K562 (cell line): ENCODE results near the gene NCAM2. TPM values are rescaled to one million over a fixed set of nuclear protein-coding genes. Genes with fewer than 3 reads are reported as not detected.
"Not testable (repeated sequence)": the region's sequence is repeated elsewhere in the genome, so short reads cannot be mapped to it uniquely, and the experiment has no call there.

ENCODE experiments used
- ATAC-seq: fragments of 200-7000 bp; cut with Tn5 transposase; 3 replicates; pipeline ENCODE4 v1.9.1; 2020; ENCODE audit warnings: moderate library complexity
- BruUV-seq: library from RNA; stranded (reverse); fragments of 400-500 nt; replicated peaks from 2 replicates; lab custom pipeline; 2021; lab: Mats Ljungman, UMichigan
- CTCF ChIA-PET: fragments of 300-600 bp; formaldehyde crosslinking; extraction: SDS; loops from one replicate; lab custom pipeline; 2021; ENCODE audit warnings: low intra/inter-chr PET ratio; lab: Yijun Ruan, JAX
- POLR2A ChIA-PET: fragments of 300-600, 350-650 bp; sonication (Branson Sonifier 250); formaldehyde crosslinking; extraction: SDS; loops from one replicate; lab custom pipeline; 2021; ENCODE audit warnings: antibody characterized with exemption, inconsistent platforms; lab: Yijun Ruan, JAX
- DNase-seq, 4 experiments: peaks; one replicate each; pipeline versions ENCODE4 v3.0.0 to v3.0.0-alpha.2; 2011 to 2018; ENCODE audit warnings: low spot score in 3 of 4, mixed read lengths in 3 of 4; ENCODE audit errors: extremely low read depth in 1 of 4
- FAIRE-seq: peaks from 2 replicates; lab custom pipeline; 2011; peaks lifted over from hg19 to GRCh38; lab: Jason Lieb, UNC
- H2AFZ ChIP-seq: 2 replicates; pipeline ENCODE4 v1.6.0; 2011; ENCODE audit warnings: low read depth, low read length, control low read depth, inconsistent platforms
- H3K27ac ChIP-seq: fragments of 200-600 bp; 3 replicates; pipeline ENCODE4 v1.8.0; 2011; ENCODE audit warnings: low read depth, mild to moderate bottlenecking, control low read depth, inconsistent platforms, low read length, moderate library complexity, mixed read lengths; ENCODE audit errors: extremely low read depth
- H3K27me3 ChIP-seq, 2 experiments: fragments of 300-600 bp in 1 of 2; 2 replicates in 1 of 2; 3 replicates in 1 of 2; pipeline versions ENCODE4 v1.6.0 to v1.8.0; 2011; ENCODE audit warnings: inconsistent platforms in 2 of 2, low read length in 2 of 2, mild to moderate bottlenecking in 1 of 2, mixed read lengths in 1 of 2, moderate library complexity in 1 of 2; ENCODE audit not compliant: control insufficient read depth in 2 of 2, insufficient read depth in 2 of 2
- H3K36me3 ChIP-seq: fragments of 300-600 bp; 3 replicates; pipeline ENCODE4 v1.8.0; 2011; ENCODE audit warnings: mild to moderate bottlenecking, low read length, inconsistent platforms; ENCODE audit not compliant: control insufficient read depth, insufficient read depth
- H3K4me1 ChIP-seq, 2 experiments: fragments of 200-600 bp in 1 of 2; replicated peaks in 1 of 2; 2 replicates in 1 of 2; 3 replicates in 1 of 2; pipeline versions ENCODE4 v1.5.1 to v1.8.0; 2011; ENCODE audit warnings: inconsistent platforms in 2 of 2, low read length in 2 of 2, mild to moderate bottlenecking in 1 of 2, mixed read lengths in 1 of 2, moderate library complexity in 1 of 2; ENCODE audit not compliant: control insufficient read depth in 2 of 2, insufficient read depth in 2 of 2
- H3K4me2 ChIP-seq: 2 replicates; pipeline ENCODE4 v1.6.1; 2011; ENCODE audit warnings: low read length, control low read depth, inconsistent platforms, mixed read lengths; ENCODE audit not compliant: insufficient read depth
- H3K4me3 ChIP-seq: fragments of 200-600 bp; sonication (generic), shearing (Covaris generic); 2 replicates; pipeline ENCODE4 v1.5.1; 2016; ENCODE audit warnings: control low read depth, inconsistent platforms
- H3K79me2 ChIP-seq: fragments of 200-600 bp; 3 replicates; pipeline ENCODE4 v1.8.0; 2011; ENCODE audit warnings: low read length, inconsistent platforms; ENCODE audit not compliant: control insufficient read depth, insufficient read depth
- H3K9ac ChIP-seq, 2 experiments: 2 replicates each; pipeline versions ENCODE4 v1.6.0 to v1.6.1; 2011; ENCODE audit warnings: low read depth in 2 of 2, low read length in 2 of 2, control low read depth in 1 of 2, inconsistent platforms in 1 of 2, mild to moderate bottlenecking in 1 of 2, mixed read lengths in 1 of 2; ENCODE audit not compliant: insufficient read depth in 1 of 2
- H3K9me1 ChIP-seq: one replicate; pipeline ENCODE4 v1.6.0; 2011; ENCODE audit warnings: inconsistent platforms, mild to moderate bottlenecking, low read length, moderate library complexity; ENCODE audit not compliant: control insufficient read depth, insufficient read depth
- H3K9me3 ChIP-seq: replicated peaks from 2 replicates; pipeline ENCODE4 v1.5.1; 2011; ENCODE audit warnings: low read depth, low read length, inconsistent platforms; ENCODE audit not compliant: control insufficient read depth, insufficient read depth
- H4K20me1 ChIP-seq: replicated peaks from 2 replicates; pipeline ENCODE4 v1.6.1; 2011; ENCODE audit warnings: low read length, inconsistent platforms, mixed read lengths; ENCODE audit not compliant: control insufficient read depth, insufficient read depth
- DACH1 ChIP-seq: fragments of 450-650 bp; IDR thresholded peaks from 2 replicates; pipeline ENCODE4 v1.6.1; 2018; ENCODE audit not compliant: partially characterized antibody
- GTF2E2 ChIP-seq: fragments of 200-800 bp; sonication (Bioruptor generic); IDR thresholded peaks from 2 replicates; pipeline ENCODE4 v1.6.1; 2016; ENCODE audit warnings: missing genetic modification characterization, missing compliant biosample characterization
- HDAC1 ChIP-seq, 2 experiments: fragments of 450-650 bp; IDR thresholded peaks; 2 replicates each; pipeline ENCODE4 v1.6.1; 2016 to 2017; ENCODE audit warnings: inconsistent platforms in 1 of 2, mild to moderate bottlenecking in 1 of 2, moderate library complexity in 1 of 2
- HDAC2 ChIP-seq: fragments of 450-650 bp; IDR thresholded peaks from 2 replicates; pipeline ENCODE4 v1.6.1; 2016; ENCODE audit warnings: mild to moderate bottlenecking
- NFRKB ChIP-seq: fragments of 450-650 bp; IDR thresholded peaks from 2 replicates; pipeline ENCODE4 v1.6.1; 2016; ENCODE audit warnings: low read depth
- WGBS: fragments of 100-300 bp; shearing (Covaris generic); methylation state at CpG from one replicate; pipeline ENCODE4 v1.1.6; 2016; ENCODE audit warnings: low coverage, mixed read lengths; ENCODE audit not compliant: insufficient coverage; ENCODE audit errors: missing lambda C conversion rate; 5-methylcytosine and 5-hydroxymethylcytosine counted together
- in situ Hi-C: fragments of 300-500 bp; cut with MboI; formaldehyde crosslinking; loops from 4 replicates; pipeline ENCODE4 v1.15.0; 2018; ENCODE audit warnings: inconsistent platforms, mixed read lengths
- intact Hi-C: fragments of 100-400 bp; cut with micrococcal nuclease; formaldehyde crosslinking; loops from 2 replicates; pipeline ENCODE4 v1.14.2; 2022
- polyA plus RNA-seq, 8 experiments: library from polyadenylated mRNA; depleted of rRNA in 4 of 8; stranded (reverse) in 5 of 8; unstranded in 3 of 8; fragments of >200 nt; fragmentation: Nextera tagmentation in 2 of 8; fragmentation: Illumina TruSeq in 1 of 8; extraction: Ambion mirVana in 2 of 8; extraction: Trizol in 1 of 8; gene quantifications; 2 replicates each; pipeline versions ENCODE4 v1.2.1 to v1.2.3, GENCODE V29; 2011 to 2014; ENCODE audit warnings: inconsistent platforms in 1 of 8, missing spikeins in 1 of 8
- total RNA-seq, 7 experiments: library from RNA; depleted of rRNA in 6 of 7; stranded (reverse); fragments of >200 nt in 6 of 7; fragmentation: Illumina TruSeq in 2 of 7; extraction: Trizol in 2 of 7; gene quantifications; 2 replicates each; pipeline versions ENCODE4 v1.2.1 to v1.2.3, GENCODE V29; 2011 to 2021; ENCODE audit warnings: low replicate concordance in 1 of 7
- TF ChIP-seq, protein P1 (sequence below): fragments of 450-650 bp; IDR thresholded peaks from 2 replicates; pipeline ENCODE4 v1.6.1; 2016; ENCODE audit warnings: mild to moderate bottlenecking, moderate library complexity
- TF ChIP-seq, protein P2 (sequence below), 2 experiments: fragments of 450-650 bp; IDR thresholded peaks; 2 replicates each; pipeline ENCODE4 v1.6.1; 2016
- TF ChIP-seq, protein P3 (sequence below), 2 experiments: fragments of 450-650 bp; conservative IDR thresholded peaks; 2 replicates each; pipeline ENCODE4 v1.6.1; 2017; ENCODE audit warnings: mild to moderate bottlenecking in 2 of 2, moderate library complexity in 2 of 2

The NCAM2 gene
- total and polyA plus RNA-seq, 9 of the 15 experiments (the other 6 are each of a cell fraction or from before 2014, with no cell fraction given), result 14.0 to 58.2 (median 27.8) TPM

DNA sequence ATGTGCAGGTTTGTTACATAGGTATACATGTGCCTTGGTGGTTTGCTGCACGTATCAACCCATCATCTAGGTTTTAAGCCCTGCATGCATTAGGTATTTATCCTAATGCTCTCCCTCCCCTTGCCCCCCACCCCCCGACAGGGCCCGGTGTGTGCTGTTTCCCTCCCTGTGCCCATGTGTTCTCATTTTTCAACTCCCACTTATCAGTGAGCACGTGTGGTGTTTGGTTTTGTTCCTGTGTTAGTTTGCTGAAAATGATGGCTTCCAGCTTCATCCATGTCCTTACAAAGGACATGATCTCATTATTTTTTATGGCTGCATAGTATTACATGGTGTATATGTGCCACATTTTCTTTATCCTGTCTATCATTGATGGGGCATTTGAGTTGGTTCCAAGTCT is 151.2 kb downstream of the NCAM2 start:
- in situ Hi-C loops, result not testable (repeated sequence)
- TF ChIP-seq GTF2E2 (0 out of 2 replicates have a peak, but pooled peaks have one; percentile 19), HDAC1 (IDR thresholded peaks at IDR 0.05) (peak in 1 of 2 experiments; percentile 79; a peak in 2 of 4 replicates), NFRKB (peak; percentile 80; the same call in 1 of the 2 replicates), DACH1 (peak; percentile 37), HDAC2 (0 out of 2 replicates have a peak, but pooled peaks have one; percentile 24)
- TF ChIP-seq, protein P1, sequence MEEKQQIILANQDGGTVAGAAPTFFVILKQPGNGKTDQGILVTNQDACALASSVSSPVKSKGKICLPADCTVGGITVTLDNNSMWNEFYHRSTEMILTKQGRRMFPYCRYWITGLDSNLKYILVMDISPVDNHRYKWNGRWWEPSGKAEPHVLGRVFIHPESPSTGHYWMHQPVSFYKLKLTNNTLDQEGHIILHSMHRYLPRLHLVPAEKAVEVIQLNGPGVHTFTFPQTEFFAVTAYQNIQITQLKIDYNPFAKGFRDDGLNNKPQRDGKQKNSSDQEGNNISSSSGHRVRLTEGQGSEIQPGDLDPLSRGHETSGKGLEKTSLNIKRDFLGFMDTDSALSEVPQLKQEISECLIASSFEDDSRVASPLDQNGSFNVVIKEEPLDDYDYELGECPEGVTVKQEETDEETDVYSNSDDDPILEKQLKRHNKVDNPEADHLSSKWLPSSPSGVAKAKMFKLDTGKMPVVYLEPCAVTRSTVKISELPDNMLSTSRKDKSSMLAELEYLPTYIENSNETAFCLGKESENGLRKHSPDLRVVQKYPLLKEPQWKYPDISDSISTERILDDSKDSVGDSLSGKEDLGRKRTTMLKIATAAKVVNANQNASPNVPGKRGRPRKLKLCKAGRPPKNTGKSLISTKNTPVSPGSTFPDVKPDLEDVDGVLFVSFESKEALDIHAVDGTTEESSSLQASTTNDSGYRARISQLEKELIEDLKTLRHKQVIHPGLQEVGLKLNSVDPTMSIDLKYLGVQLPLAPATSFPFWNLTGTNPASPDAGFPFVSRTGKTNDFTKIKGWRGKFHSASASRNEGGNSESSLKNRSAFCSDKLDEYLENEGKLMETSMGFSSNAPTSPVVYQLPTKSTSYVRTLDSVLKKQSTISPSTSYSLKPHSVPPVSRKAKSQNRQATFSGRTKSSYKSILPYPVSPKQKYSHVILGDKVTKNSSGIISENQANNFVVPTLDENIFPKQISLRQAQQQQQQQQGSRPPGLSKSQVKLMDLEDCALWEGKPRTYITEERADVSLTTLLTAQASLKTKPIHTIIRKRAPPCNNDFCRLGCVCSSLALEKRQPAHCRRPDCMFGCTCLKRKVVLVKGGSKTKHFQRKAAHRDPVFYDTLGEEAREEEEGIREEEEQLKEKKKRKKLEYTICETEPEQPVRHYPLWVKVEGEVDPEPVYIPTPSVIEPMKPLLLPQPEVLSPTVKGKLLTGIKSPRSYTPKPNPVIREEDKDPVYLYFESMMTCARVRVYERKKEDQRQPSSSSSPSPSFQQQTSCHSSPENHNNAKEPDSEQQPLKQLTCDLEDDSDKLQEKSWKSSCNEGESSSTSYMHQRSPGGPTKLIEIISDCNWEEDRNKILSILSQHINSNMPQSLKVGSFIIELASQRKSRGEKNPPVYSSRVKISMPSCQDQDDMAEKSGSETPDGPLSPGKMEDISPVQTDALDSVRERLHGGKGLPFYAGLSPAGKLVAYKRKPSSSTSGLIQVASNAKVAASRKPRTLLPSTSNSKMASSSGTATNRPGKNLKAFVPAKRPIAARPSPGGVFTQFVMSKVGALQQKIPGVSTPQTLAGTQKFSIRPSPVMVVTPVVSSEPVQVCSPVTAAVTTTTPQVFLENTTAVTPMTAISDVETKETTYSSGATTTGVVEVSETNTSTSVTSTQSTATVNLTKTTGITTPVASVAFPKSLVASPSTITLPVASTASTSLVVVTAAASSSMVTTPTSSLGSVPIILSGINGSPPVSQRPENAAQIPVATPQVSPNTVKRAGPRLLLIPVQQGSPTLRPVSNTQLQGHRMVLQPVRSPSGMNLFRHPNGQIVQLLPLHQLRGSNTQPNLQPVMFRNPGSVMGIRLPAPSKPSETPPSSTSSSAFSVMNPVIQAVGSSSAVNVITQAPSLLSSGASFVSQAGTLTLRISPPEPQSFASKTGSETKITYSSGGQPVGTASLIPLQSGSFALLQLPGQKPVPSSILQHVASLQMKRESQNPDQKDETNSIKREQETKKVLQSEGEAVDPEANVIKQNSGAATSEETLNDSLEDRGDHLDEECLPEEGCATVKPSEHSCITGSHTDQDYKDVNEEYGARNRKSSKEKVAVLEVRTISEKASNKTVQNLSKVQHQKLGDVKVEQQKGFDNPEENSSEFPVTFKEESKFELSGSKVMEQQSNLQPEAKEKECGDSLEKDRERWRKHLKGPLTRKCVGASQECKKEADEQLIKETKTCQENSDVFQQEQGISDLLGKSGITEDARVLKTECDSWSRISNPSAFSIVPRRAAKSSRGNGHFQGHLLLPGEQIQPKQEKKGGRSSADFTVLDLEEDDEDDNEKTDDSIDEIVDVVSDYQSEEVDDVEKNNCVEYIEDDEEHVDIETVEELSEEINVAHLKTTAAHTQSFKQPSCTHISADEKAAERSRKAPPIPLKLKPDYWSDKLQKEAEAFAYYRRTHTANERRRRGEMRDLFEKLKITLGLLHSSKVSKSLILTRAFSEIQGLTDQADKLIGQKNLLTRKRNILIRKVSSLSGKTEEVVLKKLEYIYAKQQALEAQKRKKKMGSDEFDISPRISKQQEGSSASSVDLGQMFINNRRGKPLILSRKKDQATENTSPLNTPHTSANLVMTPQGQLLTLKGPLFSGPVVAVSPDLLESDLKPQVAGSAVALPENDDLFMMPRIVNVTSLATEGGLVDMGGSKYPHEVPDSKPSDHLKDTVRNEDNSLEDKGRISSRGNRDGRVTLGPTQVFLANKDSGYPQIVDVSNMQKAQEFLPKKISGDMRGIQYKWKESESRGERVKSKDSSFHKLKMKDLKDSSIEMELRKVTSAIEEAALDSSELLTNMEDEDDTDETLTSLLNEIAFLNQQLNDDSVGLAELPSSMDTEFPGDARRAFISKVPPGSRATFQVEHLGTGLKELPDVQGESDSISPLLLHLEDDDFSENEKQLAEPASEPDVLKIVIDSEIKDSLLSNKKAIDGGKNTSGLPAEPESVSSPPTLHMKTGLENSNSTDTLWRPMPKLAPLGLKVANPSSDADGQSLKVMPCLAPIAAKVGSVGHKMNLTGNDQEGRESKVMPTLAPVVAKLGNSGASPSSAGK, result peak; percentile 70
- TF ChIP-seq, protein P2, sequence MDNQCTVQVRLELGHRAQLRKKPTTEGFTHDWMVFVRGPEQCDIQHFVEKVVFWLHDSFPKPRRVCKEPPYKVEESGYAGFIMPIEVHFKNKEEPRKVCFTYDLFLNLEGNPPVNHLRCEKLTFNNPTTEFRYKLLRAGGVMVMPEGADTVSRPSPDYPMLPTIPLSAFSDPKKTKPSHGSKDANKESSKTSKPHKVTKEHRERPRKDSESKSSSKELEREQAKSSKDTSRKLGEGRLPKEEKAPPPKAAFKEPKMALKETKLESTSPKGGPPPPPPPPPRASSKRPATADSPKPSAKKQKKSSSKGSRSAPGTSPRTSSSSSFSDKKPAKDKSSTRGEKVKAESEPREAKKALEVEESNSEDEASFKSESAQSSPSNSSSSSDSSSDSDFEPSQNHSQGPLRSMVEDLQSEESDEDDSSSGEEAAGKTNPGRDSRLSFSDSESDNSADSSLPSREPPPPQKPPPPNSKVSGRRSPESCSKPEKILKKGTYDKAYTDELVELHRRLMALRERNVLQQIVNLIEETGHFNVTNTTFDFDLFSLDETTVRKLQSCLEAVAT (IDR thresholded peaks at IDR 0.05), result peak in 1 of 2 experiments; percentile 63; a peak in 3 of 4 replicates
- TF ChIP-seq, protein P3, sequence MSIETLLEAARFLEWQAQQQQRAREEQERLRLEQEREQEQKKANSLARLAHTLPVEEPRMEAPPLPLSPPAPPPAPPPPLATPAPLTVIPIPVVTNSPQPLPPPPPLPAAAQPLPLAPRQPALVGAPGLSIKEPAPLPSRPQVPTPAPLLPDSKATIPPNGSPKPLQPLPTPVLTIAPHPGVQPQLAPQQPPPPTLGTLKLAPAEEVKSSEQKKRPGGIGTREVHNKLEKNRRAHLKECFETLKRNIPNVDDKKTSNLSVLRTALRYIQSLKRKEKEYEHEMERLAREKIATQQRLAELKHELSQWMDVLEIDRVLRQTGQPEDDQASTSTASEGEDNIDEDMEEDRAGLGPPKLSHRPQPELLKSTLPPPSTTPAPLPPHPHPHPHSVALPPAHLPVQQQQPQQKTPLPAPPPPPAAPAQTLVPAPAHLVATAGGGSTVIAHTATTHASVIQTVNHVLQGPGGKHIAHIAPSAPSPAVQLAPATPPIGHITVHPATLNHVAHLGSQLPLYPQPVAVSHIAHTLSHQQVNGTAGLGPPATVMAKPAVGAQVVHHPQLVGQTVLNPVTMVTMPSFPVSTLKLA (conservative IDR thresholded peaks at IDR 0.05), result peak; percentile 82 to 88

More for the DNA sequence above, 151.2 kb downstream of the NCAM2 start:
- Histone ChIP-seq H3K4me3 (peak overlapping the region; percentile 46; the same call in 1 of the 2 replicates), H3K9ac (peak overlapping the region in 1 of 2 experiments; percentile 90; a peak in 2 of 4 replicates), H3K79me2 (peaks cover 100% of the 10 kb centered on the region), H3K27ac (peak overlapping the region; percentile 87; the same call in 2 of the 3 replicates), H3K4me2 (peak overlapping the region; percentile 72)
- H4K20me1 ChIP-seq, H3K27me3 ChIP-seq, CTCF ChIA-PET, BruUV-seq, H2AFZ ChIP-seq, intact Hi-C loops, H3K9me1 ChIP-seq, POLR2A ChIA-PET, H3K36me3 ChIP-seq, H3K9me3 ChIP-seq, ATAC-seq, H3K4me1 ChIP-seq: not testable (repeated sequence)
- 0% methylated on average over 3 of the region's 4 CpGs for WGBS
- FAIRE-seq, result peak; percentile 54
- peak in 1 of 4 experiments; percentile 80 for DNase-seq
